Upper lobe of right lung (tissue), 1 donor: ENCODE results near the gene TMA7B. TPM values are rescaled to one million over a fixed set of nuclear protein-coding genes. Genes with fewer than 3 reads are reported as not detected.

ENCODE experiments used
- ATAC-seq: fragments of 200-7000 bp; cut with Tn5 transposase; one replicate; pipeline ENCODE4 v1.9.1; 2020; ENCODE audit warnings: mild to moderate bottlenecking, moderate library complexity
- DNase-seq: peaks from one replicate; pipeline ENCODE4 v3.0.0-alpha.2; 2020
- H3K27ac ChIP-seq: fragments of 200-600 bp; one replicate; pipeline ENCODE4 v1.8.0; 2022
- H3K27me3 ChIP-seq: fragments of 200-600 bp; one replicate; pipeline ENCODE4 v1.8.0; 2022; ENCODE audit warnings: mild to moderate bottlenecking
- H3K36me3 ChIP-seq: fragments of 200-600 bp; one replicate; pipeline ENCODE4 v1.8.0; 2022
- H3K4me1 ChIP-seq: fragments of 200-600 bp; one replicate; pipeline ENCODE4 v1.8.0; 2022
- H3K4me3 ChIP-seq: fragments of 200-600 bp; one replicate; pipeline ENCODE4 v1.8.0; 2022; ENCODE audit warnings: mild to moderate bottlenecking
- H3K9me3 ChIP-seq: fragments of 200-600 bp; one replicate; pipeline ENCODE4 v1.8.0; 2022
- CTCF ChIP-seq: fragments of 200-600 bp; IDR thresholded peaks from one replicate; pipeline ENCODE4 v1.8.0; 2022; ENCODE audit warnings: antibody characterized with exemption
- intact Hi-C: fragments of 100-400 bp; cut with DNase I; formaldehyde crosslinking; loops from one replicate; pipeline ENCODE4 v1.11.0; 2022
- total RNA-seq: library from RNA; stranded (reverse); fragmentation: NEBNext Ultra II Directional; extraction: Animal tissue kit (Norgen Biotek cat#: 25700); gene quantifications from one replicate; pipeline ENCODE4 v1.2.1, GENCODE V29; 2021
- donor health status: DM: no; HTN: yes; CAD: no; lungs with severe emphysema.

TMA7B gene
- total RNA-seq, 1 donor from 2014 or later = 0.69 TPM

GRCh38 chr22:39939830-39940229, 20.4 kb upstream of the TMA7B start:
- intact Hi-C loops = no loop called here
- no peak for TF ChIP-seq CTCF
- ATAC-seq (no peak), DNase-seq (no peak)
- no peaks in the 10 kb centered on the region for H3K9me3 ChIP-seq
- no peak overlapping the region for H3K4me3 ChIP-seq
- H3K27me3 ChIP-seq = peaks cover 39% of the 10 kb centered on the region
- H3K36me3 ChIP-seq = no peaks in the 10 kb centered on the region
- no peak overlapping the region for H3K27ac ChIP-seq
- no peaks in the 10 kb centered on the region for H3K4me1 ChIP-seq

GRCh38 chr22:39940757-39941305, 19.4 kb upstream of the TMA7B start:
- TF ChIP-seq CTCF = no peak
- Histone ChIP-seq H3K27me3 (peaks cover 38% of the 10 kb centered on the region), H3K36me3 (no peaks in the 10 kb centered on the region), H3K27ac (no peak overlapping the region), H3K9me3 (no peaks in the 10 kb centered on the region), H3K4me1 (no peaks in the 10 kb centered on the region), H3K4me3 (no peak overlapping the region)
- DNase-seq (no peak), ATAC-seq (no peak)
- intact Hi-C loops = no loop called here

- no peak overlapping the region for H3K4me3 ChIP-seq
- H3K9me3 ChIP-seq = no peaks in the 10 kb centered on the region
- no peak for TF ChIP-seq CTCF
- no peaks in the 10 kb centered on the region for H3K36me3 ChIP-seq
- peaks cover 38% of the 10 kb centered on the region for H3K27me3 ChIP-seq
- H3K27ac ChIP-seq = no peak overlapping the region
- intact Hi-C loops = no loop called here
- DNase-seq (no peak), ATAC-seq (no peak)
- peaks cover 1% of the 10 kb centered on the region for H3K4me1 ChIP-seq
Measured at GRCh38 chr22:39941601-39942000, 18.6 kb upstream of the TMA7B start.

GRCh38 chr22:39942439-39943230, 17.6 kb upstream of the TMA7B start:
- ATAC-seq = no peak
- no peaks in the 10 kb centered on the region for H3K9me3 ChIP-seq

GRCh38 chr22:39943337-39943736, 16.9 kb upstream of the TMA7B start:
- H3K36me3 ChIP-seq = no peaks in the 10 kb centered on the region
- DNase-seq (no peak), ATAC-seq (no peak)
- TF ChIP-seq CTCF = no peak
- H3K4me3 ChIP-seq = no peak overlapping the region
- H3K27me3 ChIP-seq = peaks cover 23% of the 10 kb centered on the region
- intact Hi-C loops = no loop called here
- H3K27ac ChIP-seq = no peak overlapping the region
- peaks cover 14% of the 10 kb centered on the region for H3K4me1 ChIP-seq
- H3K9me3 ChIP-seq = no peaks in the 10 kb centered on the region

More at GRCh38 chr22:39942439-39943230, 17.6 kb upstream of the TMA7B start:
- Histone ChIP-seq H3K4me1 (peaks cover 12% of the 10 kb centered on the region), H3K27ac (no peak overlapping the region), H3K4me3 (no peak overlapping the region), H3K27me3 (peaks cover 28% of the 10 kb centered on the region), H3K36me3 (no peaks in the 10 kb centered on the region)
- DNase-seq = no peak
- no peak for TF ChIP-seq CTCF
- intact Hi-C loops = no loop called here
